HG02610 (cell line): ENCODE results near the gene WNT7A.

Experiments used
- ATAC-seq: cut with Tn5 transposase; IDR thresholded peaks from one replicate; pipeline ENCODE4 v1.9.1; 2021; ENCODE audit warnings: mild to moderate bottlenecking, moderate library complexity; ENCODE audit not compliant: unreplicated experiment

Gene WNT7A

DNA sequence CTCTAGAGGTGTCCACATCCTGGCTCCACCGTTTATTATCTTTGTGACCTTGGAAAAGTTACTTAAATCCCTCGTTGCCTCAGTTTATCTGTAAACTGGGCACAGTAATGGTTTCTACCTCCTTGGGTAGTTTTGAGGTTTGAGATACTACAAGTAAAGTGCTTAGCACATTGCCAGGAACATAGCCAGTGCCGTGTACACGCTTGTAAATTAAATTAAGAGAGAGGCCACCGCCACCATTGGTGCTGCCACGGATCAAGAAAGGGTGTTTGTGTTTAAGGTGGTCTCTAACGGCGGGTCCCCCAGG lies 5.8 kb upstream of the WNT7A start:
- no peak for ATAC-seq

- ATAC-seq = peak; percentile 48
Measured at GRCh38 chr3:13884851-13885703, 5.2 kb upstream of the WNT7A start.

DNA sequence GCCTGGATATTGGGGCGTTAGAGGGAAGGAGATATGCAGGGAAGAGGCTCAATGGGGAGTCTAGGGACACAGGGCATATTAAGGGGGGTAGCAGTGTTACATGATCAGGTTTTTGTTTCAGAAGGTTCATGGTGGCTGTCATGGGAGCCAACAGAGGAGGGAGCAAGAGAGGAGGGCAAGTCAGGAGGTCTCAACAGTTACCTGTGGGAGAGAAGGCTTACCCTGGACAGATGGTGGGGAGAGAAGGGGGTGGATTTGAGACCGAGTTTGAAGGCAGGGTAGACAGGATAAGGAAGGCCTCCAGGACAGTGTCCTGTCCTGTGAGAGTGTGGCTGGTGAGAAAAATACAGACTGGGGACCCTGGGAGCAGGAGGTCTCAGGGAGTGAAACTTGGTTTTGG lies 3.8 kb upstream of the WNT7A start:
- no peak for ATAC-seq

DNA sequence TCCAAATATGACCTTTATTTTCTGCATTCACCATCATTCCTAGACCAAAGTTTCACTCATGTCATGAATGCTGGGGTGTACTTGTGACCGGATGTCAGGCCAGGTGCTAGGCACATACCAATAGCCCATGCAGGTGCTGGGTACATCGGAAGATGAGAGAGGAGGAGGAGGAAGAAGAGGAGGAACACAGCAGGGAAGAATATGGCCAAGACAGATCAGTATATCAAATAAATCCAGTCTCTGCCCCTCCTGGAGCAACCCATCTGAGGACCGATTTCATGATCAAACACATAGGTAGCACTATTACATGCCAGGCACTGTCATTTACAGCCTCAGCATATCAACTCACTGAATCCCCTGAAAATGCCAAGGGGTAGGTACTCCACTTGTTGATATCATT lies 3.0 kb upstream of the WNT7A start:
- no peak for ATAC-seq

- no peak for ATAC-seq
Measured at GRCh38 chr3:13881536-13882410, 1.9 kb upstream of the WNT7A start.

DNA sequence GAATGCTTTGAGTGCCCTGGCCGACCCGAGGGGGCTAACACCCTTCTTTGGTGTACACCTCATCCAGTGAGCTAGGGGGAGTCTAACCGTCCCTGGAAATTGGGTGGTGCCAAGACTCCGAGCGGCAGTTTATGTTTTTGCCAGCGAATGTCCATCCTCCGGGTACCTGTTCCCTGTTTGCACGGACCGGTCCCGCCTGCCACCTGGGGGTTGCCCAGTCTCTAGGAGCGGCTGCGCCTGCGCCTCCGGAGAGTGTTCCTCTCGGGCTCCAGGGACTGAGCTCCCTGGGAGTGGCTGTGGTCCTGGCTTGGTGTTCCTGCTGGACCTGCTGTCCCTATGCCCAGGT lies 913 bp upstream of the WNT7A start:
- ATAC-seq = no peak

GRCh38 chr3:13879102-13879945 lies 547 bp downstream of the WNT7A start:
- ATAC-seq = no peak

DNA sequence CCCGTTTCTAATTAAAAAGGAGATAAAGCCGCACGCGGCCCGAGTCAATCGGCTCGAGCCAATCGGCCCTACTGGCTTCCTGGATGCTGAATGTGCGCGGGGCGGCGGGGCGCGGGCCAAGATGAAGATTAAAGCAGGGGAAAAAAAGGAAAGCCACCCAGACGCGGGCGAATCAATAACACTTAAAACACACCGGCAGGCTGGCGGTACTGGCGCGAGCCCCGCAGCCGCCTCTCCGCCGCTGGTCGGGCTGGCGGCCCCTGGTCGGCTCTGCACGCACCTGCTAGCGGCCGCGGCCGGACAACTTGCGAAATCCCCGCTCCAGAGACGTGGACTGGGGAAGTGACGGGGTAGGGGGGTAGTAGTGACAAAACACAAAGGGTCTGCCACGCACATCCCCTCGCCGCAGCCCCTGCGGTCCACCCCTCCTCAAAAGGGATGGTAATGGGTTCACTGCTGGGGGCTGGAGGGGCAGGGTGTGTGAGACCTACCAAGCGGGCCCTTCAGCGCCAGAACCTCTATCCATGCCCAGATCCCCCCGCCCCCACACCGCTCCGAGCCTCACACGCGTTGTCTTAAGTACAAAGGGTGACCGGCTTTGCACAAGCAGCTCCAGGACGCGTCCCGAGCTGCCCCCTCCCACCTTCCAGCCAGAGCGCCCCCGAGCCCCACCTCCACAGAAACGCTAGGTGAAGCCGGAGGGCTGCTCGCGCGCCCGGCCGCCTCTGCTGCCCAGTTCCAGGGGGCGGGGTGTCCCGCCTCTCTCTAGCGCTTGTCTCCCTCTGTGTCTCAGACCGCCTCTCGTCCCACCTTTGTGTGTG lies 1.4 kb downstream of the WNT7A start:
- ATAC-seq = no peak

DNA sequence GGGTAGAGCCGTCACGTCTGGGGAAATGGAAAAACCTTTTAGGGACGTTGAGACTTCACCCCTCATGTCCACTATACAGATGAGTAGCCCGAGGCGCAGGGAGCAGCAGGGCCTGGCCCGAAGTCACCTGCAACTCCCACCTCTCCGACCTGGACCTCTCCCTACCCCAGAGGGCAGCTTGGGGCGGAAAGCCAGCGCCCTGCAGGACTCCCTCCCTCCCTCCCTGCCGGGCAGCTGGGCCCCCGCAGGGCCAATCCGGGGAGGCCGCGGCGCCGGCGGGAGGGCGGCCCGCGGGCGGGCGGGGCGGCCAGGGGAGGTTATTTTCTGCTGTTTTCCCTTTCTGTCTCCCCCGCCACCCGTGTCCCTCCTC lies 2.0 kb downstream of the WNT7A start:
- no peak for ATAC-seq

- ATAC-seq = no peak
Measured at GRCh38 chr3:13876451-13877100, 3.3 kb downstream of the WNT7A start.

GRCh38 chr3:13874891-13875290 lies 5.0 kb downstream of the WNT7A start:
- ATAC-seq = no peak

GRCh38 chr3:13873818-13874217 lies 6.1 kb downstream of the WNT7A start:
- ATAC-seq = no peak

DNA sequence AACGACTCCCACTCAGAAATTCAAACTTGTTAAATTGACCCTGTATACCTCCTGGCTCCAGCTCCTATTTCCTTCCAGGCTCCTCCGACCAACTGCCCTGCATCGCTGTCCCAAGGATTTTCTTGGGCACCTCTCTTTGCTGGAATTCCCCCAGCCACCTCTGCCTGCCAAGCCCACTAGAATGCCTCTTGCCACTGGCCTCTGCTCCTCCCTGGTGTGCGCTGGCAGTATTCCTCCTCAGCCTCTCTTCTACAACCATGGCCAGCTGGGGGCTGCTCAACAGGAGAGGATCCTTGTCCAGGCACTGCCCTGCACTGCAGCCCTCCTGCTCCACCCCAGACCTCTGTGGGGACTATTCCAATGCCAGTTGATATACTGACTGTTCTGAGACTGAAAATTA lies 7.4 kb downstream of the WNT7A start:
- ATAC-seq = no peak

DNA sequence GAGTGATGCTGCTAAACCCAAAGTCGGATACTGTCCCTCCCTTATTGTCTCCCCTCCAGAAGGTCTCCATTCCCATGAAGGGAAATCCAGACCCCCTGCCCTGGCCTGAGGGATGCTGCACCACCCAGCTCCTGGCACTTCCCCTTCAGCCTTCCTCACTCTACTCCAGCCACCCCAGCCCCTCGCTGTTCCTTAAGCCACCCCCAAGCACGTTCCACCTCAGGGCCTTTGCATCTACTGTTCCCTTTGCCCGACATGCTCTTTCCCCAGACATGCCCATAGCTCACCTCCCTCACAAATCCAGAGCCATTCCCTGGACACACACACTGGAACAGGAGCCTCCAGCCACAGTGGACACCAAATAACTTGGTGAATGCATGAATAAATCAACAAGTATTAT lies 8.1 kb downstream of the WNT7A start:
- no peak for ATAC-seq

DNA sequence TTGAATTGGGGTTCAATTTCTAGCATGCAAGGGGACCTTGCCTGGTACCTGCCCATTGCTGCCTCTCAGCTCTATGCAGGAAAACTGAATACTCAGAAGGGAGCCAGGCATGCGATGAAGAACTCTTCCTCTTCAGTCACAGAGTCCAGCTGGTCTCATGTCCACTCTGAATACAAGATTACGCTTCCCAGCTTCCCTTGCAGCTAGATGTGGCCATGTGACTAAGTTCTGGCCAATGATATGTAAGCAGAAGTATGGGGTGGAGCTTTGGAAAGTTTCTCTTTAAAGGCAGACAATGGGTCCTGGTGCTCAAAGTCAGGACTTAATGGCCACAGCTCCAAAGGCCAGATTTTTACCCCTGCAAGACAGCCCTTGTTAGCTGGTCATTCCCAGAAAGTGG lies 9.0 kb downstream of the WNT7A start:
- ATAC-seq = no peak

GRCh38 chr3:13869761-13870343 lies 10.0 kb downstream of the WNT7A start:
- ATAC-seq = no peak

- no peak for ATAC-seq
Measured at GRCh38 chr3:13868844-13869724, 10.8 kb downstream of the WNT7A start.

GRCh38 chr3:13867732-13868131 lies 12.1 kb downstream of the WNT7A start:
- ATAC-seq = no peak
